Neural progenitor cell (in vitro differentiated cells): ENCODE measurements around the gene ABHD1. TPM values are rescaled to one million over a fixed set of nuclear protein-coding genes. Genes with fewer than 3 reads are reported as not detected.

ENCODE experiments used
- DNase-seq: peaks from one replicate; pipeline ENCODE4 v3.0.0-alpha.2; 2016; ENCODE audit warnings: low spot score
- H2AFZ ChIP-seq: fragments of 200-600 bp; sonication (generic); replicated peaks from 2 replicates; pipeline ENCODE4 v1.6.1; 2016; ENCODE audit warnings: antibody characterized with exemption
- H3F3A ChIP-seq: fragments of 200-600 bp; sonication (generic); 2 replicates; pipeline ENCODE4 v1.6.1; 2016; ENCODE audit warnings: antibody characterized with exemption, low read depth
- H3K27ac ChIP-seq: fragments of 200-600 bp; sonication (generic); 2 replicates; pipeline ENCODE4 v1.5.1; 2016; ENCODE audit warnings: mild to moderate bottlenecking
- H3K27me3 ChIP-seq: fragments of 200-600 bp; sonication (generic); 2 replicates; pipeline ENCODE4 v1.6.1; 2016; ENCODE audit warnings: mild to moderate bottlenecking, moderate library complexity
- H3K36me3 ChIP-seq: fragments of 200-600 bp; sonication (generic); 2 replicates; pipeline ENCODE4 v1.5.1; 2016
- H3K4me1 ChIP-seq: fragments of 200-600 bp; sonication (generic); 2 replicates; pipeline ENCODE4 v1.6.1; 2016; ENCODE audit warnings: mixed run types
- H3K4me2 ChIP-seq: fragments of 200-600 bp; sonication (generic); 2 replicates; pipeline ENCODE4 v1.6.1; 2016
- H3K4me3 ChIP-seq: fragments of 200-600 bp; sonication (generic); 2 replicates; pipeline ENCODE4 v1.5.1; 2016
- H3K79me2 ChIP-seq: fragments of 200-600 bp; sonication (generic); 2 replicates; pipeline ENCODE4 v1.6.1; 2016; ENCODE audit warnings: low read depth
- H3K9ac ChIP-seq: fragments of 200-600 bp; sonication (generic); 2 replicates; pipeline ENCODE4 v1.6.1; 2016
- H3K9me3 ChIP-seq: fragments of 200-600 bp; sonication (generic); 2 replicates; pipeline ENCODE4 v1.5.1; 2016; ENCODE audit warnings: low read depth
- H4K20me1 ChIP-seq: fragments of 200-600 bp; sonication (generic); 2 replicates; pipeline ENCODE4 v1.6.1; 2016; ENCODE audit warnings: low read depth
- H3K27ac Mint-ChIP-seq: 3 replicates; pipeline ENCODE4 v1.8.0; 2021; ENCODE audit warnings: mixed read lengths
- H3K27me3 Mint-ChIP-seq: 2 replicates; pipeline ENCODE4 v1.8.0; 2022; ENCODE audit warnings: low read depth, mild to moderate bottlenecking, inconsistent platforms, moderate library complexity, mixed read lengths; ENCODE audit not compliant: insufficient read depth
- H3K36me3 Mint-ChIP-seq: 3 replicates; pipeline ENCODE4 v1.8.0; 2021; ENCODE audit warnings: mixed read lengths
- H3K4me1 Mint-ChIP-seq: 3 replicates; pipeline ENCODE4 v1.8.0; 2021; ENCODE audit warnings: mixed read lengths
- H3K4me3 Mint-ChIP-seq: 3 replicates; pipeline ENCODE4 v1.8.0; 2021; ENCODE audit warnings: mild to moderate bottlenecking, moderate library complexity, mixed read lengths
- H3K9me3 Mint-ChIP-seq: 3 replicates; pipeline ENCODE4 v1.8.0; 2020; ENCODE audit warnings: mixed read lengths
- EZH2 ChIP-seq: fragments of 200-600 bp; sonication (generic); IDR thresholded peaks from 2 replicates; pipeline ENCODE4 v1.6.1; 2017; ENCODE audit warnings: antibody characterized with exemption, mild to moderate bottlenecking, moderate library complexity
- EZH2phosphoT487 ChIP-seq: fragments of 200-600 bp; sonication (generic); IDR thresholded peaks from 2 replicates; pipeline ENCODE4 v1.6.1; 2017; ENCODE audit warnings: antibody characterized with exemption
- total RNA-seq: library from RNA; depleted of rRNA; stranded (reverse); fragments of >200 nt; gene quantifications from 2 replicates; pipeline ENCODE4 v1.2.3, GENCODE V29; 2015; ENCODE audit warnings: low replicate concordance
- TF ChIP-seq, protein P1 (sequence below): fragments of 200-600 bp; sonication (generic); IDR thresholded peaks from 2 replicates; pipeline ENCODE4 v1.5.1; 2017; ENCODE audit warnings: antibody characterized with exemption, mild to moderate bottlenecking

Gene ABHD1
- total RNA-seq, 1 donor from 2014 or later: 0.65 TPM

GRCh38 chr2:27095427-27095744, 28.2 kb upstream of the ABHD1 start:
- H3K4me1 Mint-ChIP-seq: peaks cover 12% of the 10 kb centered on the region
- no peaks in the 10 kb centered on the region for H3K9me3 ChIP-seq
- H3K9ac ChIP-seq: no peak overlapping the region
- H3K4me2 ChIP-seq: no peak overlapping the region
- H3K4me3 Mint-ChIP-seq: peak overlapping the region; percentile 62
- TF ChIP-seq, protein P1, sequence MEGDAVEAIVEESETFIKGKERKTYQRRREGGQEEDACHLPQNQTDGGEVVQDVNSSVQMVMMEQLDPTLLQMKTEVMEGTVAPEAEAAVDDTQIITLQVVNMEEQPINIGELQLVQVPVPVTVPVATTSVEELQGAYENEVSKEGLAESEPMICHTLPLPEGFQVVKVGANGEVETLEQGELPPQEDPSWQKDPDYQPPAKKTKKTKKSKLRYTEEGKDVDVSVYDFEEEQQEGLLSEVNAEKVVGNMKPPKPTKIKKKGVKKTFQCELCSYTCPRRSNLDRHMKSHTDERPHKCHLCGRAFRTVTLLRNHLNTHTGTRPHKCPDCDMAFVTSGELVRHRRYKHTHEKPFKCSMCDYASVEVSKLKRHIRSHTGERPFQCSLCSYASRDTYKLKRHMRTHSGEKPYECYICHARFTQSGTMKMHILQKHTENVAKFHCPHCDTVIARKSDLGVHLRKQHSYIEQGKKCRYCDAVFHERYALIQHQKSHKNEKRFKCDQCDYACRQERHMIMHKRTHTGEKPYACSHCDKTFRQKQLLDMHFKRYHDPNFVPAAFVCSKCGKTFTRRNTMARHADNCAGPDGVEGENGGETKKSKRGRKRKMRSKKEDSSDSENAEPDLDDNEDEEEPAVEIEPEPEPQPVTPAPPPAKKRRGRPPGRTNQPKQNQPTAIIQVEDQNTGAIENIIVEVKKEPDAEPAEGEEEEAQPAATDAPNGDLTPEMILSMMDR: no peak
- TF ChIP-seq EZH2 (no peak), EZH2phosphoT487 (no peak)
- no peaks in the 10 kb centered on the region for H3F3A ChIP-seq
- H4K20me1 ChIP-seq: no peaks in the 10 kb centered on the region
- H2AFZ ChIP-seq: no peak overlapping the region
- no peaks in the 10 kb centered on the region for H3K36me3 Mint-ChIP-seq
- DNase-seq: no peak
- no peaks in the 10 kb centered on the region for H3K79me2 ChIP-seq
- no peaks in the 10 kb centered on the region for H3K9me3 Mint-ChIP-seq
- no peak overlapping the region for H3K4me3 ChIP-seq
- no peaks in the 10 kb centered on the region for H3K4me1 ChIP-seq
- peak overlapping the region; percentile 83 for H3K27ac Mint-ChIP-seq
- H3K27ac ChIP-seq: no peak overlapping the region
- peaks cover 16% of the 10 kb centered on the region for H3K27me3 Mint-ChIP-seq
- no peaks in the 10 kb centered on the region for H3K36me3 ChIP-seq
- no peaks in the 10 kb centered on the region for H3K27me3 ChIP-seq

GRCh38 chr2:27095745-27096651, 27.6 kb upstream of the ABHD1 start:
- H3K36me3 ChIP-seq: no peaks in the 10 kb centered on the region
- no peaks in the 10 kb centered on the region for H3K27me3 ChIP-seq
- Mint-ChIP-seq H3K27ac (peak overlapping the region; percentile 83), H3K4me3 (peak overlapping the region; percentile 62), H3K27me3 (peaks cover 16% of the 10 kb centered on the region), H3K4me1 (peaks cover 12% of the 10 kb centered on the region), H3K9me3 (no peaks in the 10 kb centered on the region), H3K36me3 (no peaks in the 10 kb centered on the region)
- peak overlapping the region; percentile 28 for H3K4me3 ChIP-seq
- H3F3A ChIP-seq: no peaks in the 10 kb centered on the region
- H3K9ac ChIP-seq: no peak overlapping the region
- H3K9me3 ChIP-seq: no peaks in the 10 kb centered on the region
- TF ChIP-seq EZH2phosphoT487: no peak
- TF ChIP-seq EZH2: no peak
- TF ChIP-seq, protein P1: no peak
- no peaks in the 10 kb centered on the region for H3K4me1 ChIP-seq
- DNase-seq: peak; percentile 80
- H2AFZ ChIP-seq: peak overlapping the region; percentile 94
- H4K20me1 ChIP-seq: no peaks in the 10 kb centered on the region
- peak overlapping the region; percentile 70 for H3K4me2 ChIP-seq
- no peaks in the 10 kb centered on the region for H3K79me2 ChIP-seq
- no peak overlapping the region for H3K27ac ChIP-seq

GRCh38 chr2:27096748-27097297, 26.8 kb upstream of the ABHD1 start:
- peak overlapping the region; percentile 67 for H3K4me3 Mint-ChIP-seq

More at GRCh38 chr2:27096748-27097297, 26.8 kb upstream of the ABHD1 start:
- no peaks in the 10 kb centered on the region for H3F3A ChIP-seq
- H3K79me2 ChIP-seq: no peaks in the 10 kb centered on the region
- H3K9me3 Mint-ChIP-seq: no peaks in the 10 kb centered on the region
- H3K4me1 ChIP-seq: no peaks in the 10 kb centered on the region
- H3K4me2 ChIP-seq: no peak overlapping the region
- peaks cover 16% of the 10 kb centered on the region for H3K27me3 Mint-ChIP-seq
- no peaks in the 10 kb centered on the region for H3K9me3 ChIP-seq
- TF ChIP-seq, protein P1: no peak
- TF ChIP-seq EZH2phosphoT487: no peak
- TF ChIP-seq EZH2: no peak
- no peaks in the 10 kb centered on the region for H4K20me1 ChIP-seq
- H3K4me3 ChIP-seq: no peak overlapping the region
- DNase-seq: no peak
- H3K9ac ChIP-seq: no peak overlapping the region
- no peaks in the 10 kb centered on the region for H3K36me3 Mint-ChIP-seq
- H3K36me3 ChIP-seq: no peaks in the 10 kb centered on the region
- H3K27ac ChIP-seq: no peak overlapping the region
- H3K27me3 ChIP-seq: no peaks in the 10 kb centered on the region
- H3K27ac Mint-ChIP-seq: no peak overlapping the region
- H2AFZ ChIP-seq: no peak overlapping the region
- H3K4me1 Mint-ChIP-seq: peaks cover 9% of the 10 kb centered on the region
